Measurements from ENCODE around the gene SELENON. TPM values are rescaled to one million over a fixed set of nuclear protein-coding genes. Genes with fewer than 3 reads are reported as not detected.

SELENON gene
- total RNA-seq, 1 donor from 2014 or later = 87.1 TPM

Other genes starting within 250 kb of the SELENON start
- gene MAN1C1, start 183.4 kb upstream of the SELENON start, total RNA-seq = 4.8 and 5.1 TPM in 2 replicates
- 55.0 and 58.8 TPM in 2 replicates for gene MTFR1L, start 19.8 kb downstream of the SELENON start, total RNA-seq
- gene AUNIP, start 59.3 kb downstream of the SELENON start, total RNA-seq = 4.7 and 5.9 TPM in 2 replicates
- 20.2 and 21.0 TPM in 2 replicates for gene PAQR7, start 75.5 kb downstream of the SELENON start, total RNA-seq
- 811 and 856 TPM in 2 replicates for gene STMN1, start 106.2 kb downstream of the SELENON start, total RNA-seq
- 12.8 and 14.5 TPM in 2 replicates for gene PAFAH2, start 197.9 kb downstream of the SELENON start, total RNA-seq
- 3.6 and 4.1 TPM in 2 replicates for gene EXTL1, start 221.6 kb downstream of the SELENON start, total RNA-seq
- 0.13 and 0.17 TPM in 2 replicates for gene SLC30A2, start 245.9 kb downstream of the SELENON start, total RNA-seq